ENCODE results near the gene AJUBA.
"Not testable (repeated sequence)": the region's sequence is repeated elsewhere in the genome, so short reads cannot be mapped to it uniquely, and the experiment has no call there.

AJUBA gene

DNA sequence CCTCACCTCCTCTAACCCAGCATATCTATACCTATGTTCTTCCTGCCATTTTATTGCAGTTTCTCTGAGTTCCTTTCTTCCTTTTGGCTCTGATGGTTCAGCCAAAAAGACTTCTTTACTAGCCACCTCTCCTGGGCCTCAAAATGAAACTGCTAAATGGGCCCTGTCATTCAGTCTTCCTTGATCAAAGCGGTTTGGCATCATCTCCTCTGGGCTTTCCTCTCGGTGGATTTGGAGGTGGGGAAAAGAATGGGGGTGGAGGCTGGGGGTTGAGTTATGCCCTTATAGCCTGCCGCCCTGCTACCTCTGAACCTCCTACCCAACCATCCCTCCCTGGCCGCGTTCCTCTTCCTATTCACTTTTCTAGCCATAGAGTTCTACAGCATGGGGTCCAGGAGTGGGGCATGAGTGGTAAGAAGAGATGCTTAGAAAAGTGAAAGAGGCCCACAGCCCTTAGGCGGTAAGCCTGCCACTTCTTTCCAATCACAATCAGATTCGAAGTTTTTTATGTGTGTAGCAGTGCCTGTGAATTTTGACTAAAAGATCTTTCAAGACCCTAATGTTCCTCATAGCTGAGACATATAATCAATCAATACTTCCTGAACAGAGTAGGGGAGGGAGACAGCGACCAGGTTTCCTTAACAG is 2.5 kb downstream of the AJUBA start:
- DNase-seq (ENCODE audit: low read depth) = peak; percentile 39

DNA sequence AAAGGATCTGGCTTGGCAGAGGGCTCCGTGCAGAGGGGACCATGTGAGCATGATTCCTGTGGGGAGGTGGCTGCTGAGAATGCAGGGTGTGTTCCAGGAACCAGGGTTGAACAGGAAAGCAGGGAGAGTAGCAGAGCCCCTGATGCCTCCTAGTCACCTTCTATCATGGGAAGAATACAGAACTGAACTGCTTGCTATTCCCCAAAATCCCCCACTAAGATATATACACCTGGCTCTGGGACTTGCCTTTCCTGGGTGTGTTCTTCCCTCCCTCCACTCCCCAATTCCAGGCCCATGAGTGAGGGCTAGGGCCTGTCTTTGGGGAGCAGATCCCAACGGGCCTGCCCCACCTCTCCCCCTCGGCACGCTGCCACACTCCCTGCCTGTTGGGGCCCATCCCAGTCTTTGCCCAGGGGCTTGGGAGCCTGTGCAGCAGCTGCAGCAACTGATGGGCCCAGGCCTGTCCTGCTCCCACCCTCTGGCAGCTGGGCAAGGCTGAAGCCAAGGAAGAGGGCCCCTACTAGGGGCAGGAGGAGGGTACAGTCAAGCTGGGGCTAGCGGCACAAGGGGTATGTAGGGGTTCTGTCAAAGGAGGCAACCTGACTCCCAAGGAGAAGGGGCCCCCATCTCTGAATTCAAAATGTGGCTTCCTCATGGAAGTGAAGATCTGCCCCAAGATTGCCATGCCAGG is 3.2 kb downstream of the AJUBA start:
- DNase-seq (ENCODE audit: low read depth) = peak; percentile 35

DNA sequence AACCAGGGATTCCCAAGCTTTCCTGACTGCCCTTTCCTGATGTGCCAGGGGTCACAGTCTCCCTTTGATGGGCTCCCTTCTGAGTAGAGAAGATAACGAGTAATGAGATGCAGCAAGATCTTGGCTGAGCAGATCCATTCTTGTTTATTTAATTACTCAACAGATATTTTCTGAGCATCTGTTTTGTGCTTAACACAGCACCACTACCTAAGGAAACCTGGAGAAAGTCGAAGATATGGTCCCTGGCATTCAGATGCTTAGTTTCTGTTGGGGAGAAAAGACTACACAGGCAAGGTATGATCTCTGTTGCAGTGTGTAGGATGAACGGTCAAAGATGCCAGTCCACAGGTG is 3.9 kb downstream of the AJUBA start:
- peak; percentile 36 for DNase-seq (ENCODE audit: low read depth)

DNA sequence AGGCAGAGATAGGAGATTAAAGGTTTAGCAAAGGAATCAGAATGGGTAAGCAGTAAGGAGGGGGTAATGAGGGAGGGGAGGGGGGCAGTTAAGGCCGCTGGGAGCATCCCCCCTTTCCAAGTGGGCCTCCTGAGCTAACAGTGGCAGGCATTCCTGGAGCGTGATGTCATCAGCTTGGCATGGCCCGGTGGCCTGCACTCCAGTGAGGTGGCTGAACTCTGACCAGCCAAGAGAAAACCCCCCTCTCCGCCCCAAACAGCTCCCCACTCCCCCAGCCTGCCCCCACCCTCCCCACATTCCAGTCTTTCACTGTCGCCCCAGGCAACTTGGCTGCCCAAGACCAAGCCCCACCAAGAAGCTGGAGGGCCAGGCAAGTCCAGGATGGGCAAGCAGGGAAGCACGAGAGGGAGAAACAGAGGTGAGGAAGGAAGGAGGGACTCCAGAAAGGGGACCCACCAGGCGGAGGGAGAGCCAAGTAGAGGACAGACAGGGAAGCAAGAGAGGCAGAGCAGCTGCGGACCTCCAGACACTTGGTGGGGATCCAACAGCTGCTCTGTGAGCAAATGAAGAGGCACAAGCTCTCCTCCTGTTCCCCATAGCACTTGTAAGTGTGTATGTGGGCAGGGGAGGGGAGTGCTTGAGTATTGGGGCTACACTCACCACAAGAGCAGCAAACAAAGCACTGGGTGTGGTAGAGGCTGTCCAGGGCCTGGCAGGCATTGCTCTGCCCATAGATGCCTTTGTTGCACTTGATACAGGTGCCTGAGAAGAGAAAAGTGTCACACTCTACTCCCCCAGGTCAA is 4.5 kb downstream of the AJUBA start:
- peak; percentile 93 for DNase-seq (ENCODE audit: low read depth)

DNA sequence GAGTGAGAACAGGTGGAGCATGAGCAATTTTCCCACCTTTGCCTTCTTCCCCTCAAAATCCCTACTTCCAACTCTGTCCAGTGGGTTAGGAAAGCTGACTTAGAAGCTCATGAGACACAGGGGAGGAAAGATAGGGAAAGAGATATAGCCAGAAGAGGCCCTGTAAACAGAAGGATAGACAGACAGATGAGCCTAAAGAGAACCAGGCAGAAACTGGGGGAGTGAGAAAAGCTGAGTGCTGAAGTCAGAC is 5.0 kb downstream of the AJUBA start:
- no peak for DNase-seq (ENCODE audit: low read depth)

DNA sequence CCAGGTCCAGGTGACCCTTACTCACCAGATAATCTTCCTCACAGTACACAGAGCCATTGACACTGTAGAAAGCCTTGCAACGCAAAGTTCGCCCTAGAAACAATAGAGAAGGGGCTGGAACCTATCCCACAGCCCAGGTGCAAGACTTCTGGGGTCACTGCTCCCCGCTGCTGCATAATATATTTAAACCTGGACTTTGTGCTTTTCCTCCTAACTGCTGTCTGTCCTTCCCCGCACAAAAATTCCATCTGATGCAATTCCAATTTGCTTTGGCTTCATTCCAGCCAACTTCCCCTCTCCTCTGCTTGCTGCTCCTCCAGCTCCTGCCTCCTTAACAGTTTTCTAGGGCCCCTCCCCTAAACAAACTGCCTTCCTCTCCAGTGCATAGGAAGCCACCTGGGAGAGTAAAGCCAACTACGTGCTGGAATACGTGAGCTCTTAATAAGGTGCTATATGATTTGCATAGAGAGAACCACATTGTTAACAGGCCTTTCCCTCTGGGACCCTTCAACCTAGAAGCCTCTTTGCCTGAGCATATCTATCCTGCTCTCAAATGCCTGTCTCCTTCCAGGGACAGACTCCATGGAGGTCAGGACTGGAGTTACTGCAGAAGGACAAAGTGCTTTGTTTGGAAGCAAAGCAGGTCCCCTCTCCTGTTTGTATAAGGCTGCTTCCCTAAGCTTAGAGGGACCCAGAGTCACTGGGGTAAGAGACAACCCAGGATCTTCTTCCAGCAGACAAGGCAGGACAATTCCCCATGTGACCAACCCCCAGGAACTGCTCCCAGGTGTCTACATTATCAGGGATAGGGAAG is 5.5 kb downstream of the AJUBA start:
- DNase-seq (ENCODE audit: low read depth) = peak; percentile 79

DNA sequence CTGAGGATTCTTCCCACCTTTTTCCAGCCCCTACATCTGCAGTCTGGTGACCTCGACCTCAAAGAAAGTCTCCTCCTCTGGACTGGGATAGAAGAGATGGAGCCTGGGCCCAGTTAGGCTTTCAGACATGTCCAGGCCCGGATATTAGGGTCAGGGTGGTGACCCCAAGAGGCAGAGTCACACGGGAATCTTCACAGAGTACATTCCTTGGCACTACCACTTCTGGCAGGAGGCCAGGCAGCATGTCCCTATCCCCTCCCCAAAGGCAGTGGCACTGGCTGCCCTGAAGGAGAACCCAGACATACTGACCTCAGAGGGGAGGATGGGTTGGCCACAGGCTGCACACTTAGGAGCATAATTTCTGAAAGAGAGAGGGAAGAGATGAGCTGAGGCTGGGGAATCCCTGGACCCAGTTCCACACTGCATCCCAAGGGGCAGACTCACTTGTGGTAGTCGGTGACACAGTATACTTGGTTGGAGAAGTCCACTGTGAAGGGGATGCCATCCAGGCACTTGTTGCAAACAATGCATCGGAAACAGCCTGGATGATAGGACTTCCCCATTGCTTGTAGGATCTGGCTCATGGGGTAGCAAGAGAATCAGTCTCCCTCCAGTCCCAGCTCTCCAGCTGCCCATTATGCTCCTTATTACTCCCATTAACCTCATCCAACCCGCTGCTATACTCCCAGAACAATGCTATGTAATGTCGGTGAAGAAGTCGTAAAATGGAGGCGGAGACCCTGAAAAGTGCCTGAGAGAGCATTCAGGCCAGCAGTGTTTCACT is 7.6 kb downstream of the AJUBA start:
- DNase-seq (ENCODE audit: low read depth) = peak; percentile 75

DNA sequence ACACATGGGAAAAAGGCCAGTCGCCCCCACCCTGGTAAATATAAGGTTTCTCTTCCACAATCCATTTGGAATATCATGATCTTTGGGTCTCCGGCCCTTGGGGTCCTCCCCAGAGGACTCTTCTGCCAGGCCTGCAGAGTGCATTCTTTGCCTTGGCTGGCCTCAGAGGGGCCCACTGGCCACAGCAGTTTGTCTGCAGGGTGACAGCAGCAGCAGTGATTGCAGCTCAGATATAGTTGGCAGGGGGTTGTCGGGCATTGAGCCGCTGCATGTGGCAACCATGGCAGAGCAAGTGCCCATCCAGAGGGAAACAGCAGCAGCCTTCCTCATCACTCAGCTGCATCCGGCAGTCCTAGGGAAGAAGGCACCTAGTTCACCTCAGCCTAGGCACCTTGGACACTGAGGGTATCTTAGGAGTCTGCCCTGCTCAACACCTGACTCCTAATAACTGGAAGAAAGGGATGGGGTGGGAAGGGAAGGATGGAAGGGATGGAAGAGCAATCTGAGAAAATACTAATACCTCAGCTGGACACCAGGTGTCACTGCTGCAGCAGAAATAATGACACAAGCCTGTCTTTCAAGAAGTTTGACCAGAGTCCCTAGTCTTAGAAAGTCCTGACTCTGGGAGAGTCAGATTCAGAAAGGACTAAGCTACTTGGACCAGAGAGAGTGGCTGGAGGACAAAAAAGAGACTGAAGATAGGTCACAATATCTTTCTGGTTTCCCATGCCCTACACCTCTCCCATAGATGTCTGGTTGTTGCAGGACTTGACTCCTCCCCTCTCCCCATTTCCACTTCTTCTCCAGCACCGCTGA is 8.9 kb downstream of the AJUBA start:
- peak; percentile 80 for DNase-seq (ENCODE audit: low read depth)

DNA sequence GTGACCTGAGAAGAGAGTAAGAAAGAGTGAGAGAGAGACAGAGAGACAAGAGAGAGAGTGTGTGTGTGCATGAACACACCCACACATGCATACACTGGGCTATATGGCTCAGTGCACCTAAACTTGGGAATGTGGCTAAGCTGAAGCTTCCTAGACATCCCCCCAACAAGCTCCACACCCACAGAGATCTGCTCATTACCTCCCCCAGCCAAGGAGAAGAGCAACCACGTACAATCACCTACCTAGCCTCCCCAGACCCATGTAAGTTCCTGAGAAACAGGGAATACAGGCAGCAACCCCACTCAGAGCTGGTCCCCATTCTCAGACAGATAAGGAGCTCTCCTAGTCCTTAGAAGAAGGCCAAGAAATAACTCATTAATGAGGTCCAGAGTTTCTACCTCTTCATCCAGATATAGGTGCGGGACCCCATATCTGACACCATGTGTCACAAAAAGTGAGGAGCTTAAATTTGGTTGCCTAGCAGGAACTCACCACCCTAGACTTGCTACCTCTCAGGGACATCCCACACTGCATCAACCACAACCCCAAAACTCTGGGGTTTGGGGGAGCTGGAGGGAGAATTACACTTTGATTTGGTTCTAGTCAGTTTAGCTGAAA is 9.9 kb downstream of the AJUBA start:
- DNase-seq (ENCODE audit: low read depth) = no peak

DNA sequence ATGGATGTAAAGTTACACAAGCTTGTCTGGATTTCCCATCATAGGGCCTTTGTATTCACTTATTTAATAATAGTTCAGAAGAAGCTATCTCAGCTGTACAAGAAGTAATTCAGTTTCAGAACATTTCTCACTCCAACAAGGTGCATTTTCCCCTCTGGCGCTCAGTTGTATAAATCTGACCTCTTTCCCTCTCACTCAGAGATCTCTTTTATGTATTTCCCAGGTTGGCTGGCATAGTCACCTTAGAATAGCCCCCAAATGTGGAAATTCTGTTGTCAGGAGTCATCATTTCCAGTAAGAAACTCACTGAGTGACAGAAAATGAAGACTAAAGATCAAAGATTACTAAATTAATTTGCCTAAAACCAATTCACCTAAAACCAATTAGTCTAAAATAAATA is 11.2 kb downstream of the AJUBA start:
- DNase-seq (ENCODE audit: low read depth) = no peak

DNA sequence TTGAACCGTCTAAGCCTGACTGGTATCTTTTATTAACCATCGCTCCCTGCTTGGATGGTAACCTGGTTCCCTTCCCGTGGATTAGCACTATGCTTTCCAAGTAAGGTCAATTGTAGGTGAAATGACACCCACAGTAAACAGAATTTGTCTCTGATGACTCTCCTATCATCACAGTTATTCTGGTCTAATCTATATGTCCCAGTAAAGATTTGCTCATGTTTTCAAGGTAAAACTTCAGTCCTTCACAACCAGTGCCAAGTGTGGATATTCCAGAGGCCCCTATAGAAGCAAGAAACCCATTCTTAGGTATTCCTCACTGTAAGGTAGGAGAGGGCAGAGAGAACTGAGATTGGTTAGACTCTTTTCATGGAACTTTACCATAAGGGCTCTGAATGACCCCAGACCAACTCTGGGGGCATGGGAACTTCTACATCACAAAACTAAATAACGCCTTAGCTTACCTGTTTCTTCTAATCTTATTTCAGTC is 15.5 kb downstream of the AJUBA start:
- no peak for DNase-seq (ENCODE audit: low read depth)

DNA sequence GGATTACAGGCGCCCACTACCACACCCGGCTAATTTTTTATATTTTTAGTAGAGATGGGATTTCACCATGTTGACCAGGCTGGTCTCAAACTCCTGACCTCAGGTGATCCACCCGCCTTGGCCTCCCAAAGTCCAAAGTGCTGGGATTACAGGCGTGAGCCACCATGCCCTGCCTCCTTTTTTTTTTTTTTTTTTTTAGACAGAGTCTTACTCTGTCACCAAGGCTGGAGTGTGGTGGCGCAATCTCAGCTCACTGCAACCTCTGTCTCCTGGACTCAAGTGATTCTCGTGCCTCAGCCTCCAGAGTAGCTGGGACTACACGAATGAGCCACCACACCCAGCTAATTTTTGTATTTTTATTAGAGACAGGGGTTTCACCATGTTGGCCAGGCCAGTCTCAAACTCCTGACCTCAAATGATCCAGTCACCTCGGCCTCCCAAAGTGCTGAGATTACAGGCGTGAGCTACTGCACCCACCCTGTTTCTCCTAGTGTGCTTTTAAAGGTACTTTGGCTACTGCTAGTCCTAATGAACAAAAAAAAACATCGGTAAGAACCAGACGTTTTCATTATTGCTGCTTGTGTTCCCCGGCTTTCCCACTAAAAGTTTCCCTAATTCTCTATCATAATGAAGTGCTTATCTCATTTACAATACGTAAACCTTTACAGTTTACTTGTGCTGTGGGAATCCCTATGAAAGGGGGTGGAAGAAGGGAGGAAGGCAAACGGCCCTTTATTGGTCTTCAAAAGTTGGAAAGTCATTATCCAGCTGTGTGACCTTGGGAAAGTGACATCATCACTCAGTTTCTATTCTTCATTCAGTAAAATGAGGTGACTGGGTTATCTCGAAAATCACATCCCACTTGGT is 16.2 kb downstream of the AJUBA start:
- peak; percentile 24 for DNase-seq (ENCODE audit: low read depth)

DNA sequence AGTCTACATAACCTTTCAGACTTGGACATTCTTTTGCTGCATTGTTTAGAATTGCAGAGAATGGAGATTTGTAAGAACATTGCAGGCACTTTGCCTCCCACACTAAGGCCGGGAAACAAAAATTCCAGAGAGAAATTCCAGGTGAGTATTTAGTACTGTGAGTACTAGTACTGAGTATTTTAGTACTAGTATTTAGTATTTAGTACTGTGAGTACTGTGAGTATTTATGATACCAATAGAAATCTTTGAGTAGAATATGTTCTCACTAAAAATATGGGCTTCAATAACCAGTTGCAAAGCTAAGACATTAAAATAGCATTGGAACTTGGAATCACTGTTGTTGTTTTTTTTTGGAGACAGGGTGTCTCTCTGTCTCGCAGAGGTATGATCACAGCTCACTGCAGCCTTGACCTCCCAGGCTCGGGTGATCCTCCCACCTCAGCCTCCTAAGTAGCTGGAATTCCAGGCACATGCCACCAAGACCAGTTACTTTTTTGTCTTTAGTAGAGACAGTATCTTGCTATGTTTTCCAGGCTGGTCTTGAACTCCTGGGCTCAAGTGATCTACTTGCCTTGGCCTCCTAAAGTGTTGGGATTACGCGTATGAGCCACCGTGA is 20.2 kb downstream of the AJUBA start:
- DNase-seq (ENCODE audit: low read depth) = no peak

DNA sequence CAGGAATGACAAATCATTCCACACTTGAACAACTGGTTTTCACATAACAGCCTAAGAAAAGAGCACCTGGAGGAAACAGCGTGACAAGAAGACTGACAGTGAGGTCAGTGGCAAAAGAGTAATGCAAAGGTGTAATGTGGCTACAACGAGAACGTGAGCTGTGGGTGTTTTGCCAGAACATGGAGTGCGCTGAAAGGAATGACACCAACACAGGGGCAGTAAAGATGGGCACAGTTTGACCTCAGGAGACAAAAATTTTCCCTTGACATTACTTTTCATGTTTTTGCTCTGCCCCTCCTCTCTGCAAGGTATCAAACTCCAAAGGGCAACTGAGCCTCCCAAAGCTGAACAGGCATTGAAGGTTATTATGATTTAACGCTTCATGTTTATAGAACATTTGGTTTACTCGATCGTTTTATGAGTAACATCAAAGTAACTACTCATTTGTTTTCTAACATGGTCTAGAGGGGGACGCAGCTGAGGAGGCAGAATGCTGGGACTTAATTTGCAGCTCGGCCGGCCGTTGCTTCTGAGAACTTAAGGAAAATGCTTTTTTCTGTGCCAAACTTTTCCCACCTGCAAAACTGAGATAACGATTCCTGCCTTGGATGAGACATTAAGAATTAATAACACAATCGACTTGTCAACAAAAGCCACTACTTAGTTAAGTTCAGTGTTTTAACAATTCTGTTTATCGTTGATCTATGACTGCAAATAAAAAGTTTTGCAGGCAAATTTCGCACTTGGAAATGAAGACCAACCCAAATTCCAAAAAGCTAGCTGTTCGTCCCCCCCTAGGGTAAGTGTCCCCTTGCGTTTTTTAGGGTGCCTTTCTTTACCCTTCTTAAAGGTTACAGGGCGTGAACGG is 26.4 kb downstream of the AJUBA start:
- peak; percentile 18 for DNase-seq (ENCODE audit: low read depth)

DNA sequence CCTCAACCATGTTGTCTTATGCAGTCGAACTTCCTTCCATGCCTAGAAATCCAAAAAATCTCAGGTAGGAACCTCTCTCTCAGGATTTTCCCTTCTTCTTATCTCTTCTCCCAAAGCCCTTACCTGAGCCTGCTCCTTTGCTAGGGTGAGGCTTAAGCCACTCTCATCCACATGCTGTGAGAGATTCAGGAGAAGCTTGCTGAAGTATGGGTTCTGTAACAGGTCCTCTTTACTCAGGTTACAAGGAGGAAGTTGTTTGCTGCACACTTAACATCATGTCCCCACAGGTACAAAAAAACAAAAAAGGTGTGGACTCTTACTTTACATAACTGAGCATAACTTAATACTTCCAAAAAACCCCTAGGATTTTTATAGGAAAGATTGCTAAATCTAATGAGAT is 29.9 kb downstream of the AJUBA start:
- DNase-seq (ENCODE audit: low read depth) = no peak

DNA sequence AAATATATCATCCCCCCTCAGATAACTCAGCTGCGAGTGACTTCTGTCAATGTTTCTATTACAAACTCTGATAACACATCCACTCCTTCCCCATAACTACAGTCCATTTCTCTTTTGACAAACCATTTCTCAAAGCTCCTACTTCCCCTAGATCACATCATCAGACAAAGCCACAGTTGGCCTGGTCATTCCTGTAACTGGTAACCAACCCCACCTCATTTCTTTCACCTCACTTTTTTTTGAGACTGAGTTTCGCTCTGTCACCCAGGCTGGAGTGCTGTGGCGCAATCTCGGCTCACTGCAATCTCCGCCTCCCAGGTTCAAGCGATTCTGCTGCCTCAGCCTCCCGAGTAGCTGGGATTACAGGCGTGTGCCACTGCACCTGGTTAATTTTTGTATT is 30.6 kb downstream of the AJUBA start:
- not testable (repeated sequence) for DNase-seq (ENCODE audit: low read depth)

DNA sequence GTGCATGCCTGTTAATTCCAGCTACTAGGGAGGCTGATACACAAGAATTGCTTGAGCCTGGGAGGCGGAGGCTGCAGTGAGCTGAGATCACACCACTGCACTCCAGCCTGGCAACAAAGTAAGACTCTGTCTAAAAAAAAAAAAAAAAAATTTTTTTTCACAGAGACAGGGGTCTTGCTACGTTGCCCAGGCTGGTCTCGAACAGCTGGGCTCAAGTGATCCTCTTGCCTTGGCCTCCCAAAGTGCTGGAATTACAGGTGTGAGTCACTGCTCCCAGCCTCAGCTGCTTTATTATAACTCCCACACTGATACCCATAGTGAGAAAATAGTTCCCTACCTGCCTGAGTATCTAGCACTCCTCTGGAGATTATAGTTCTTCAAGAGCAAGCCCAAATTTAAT is 36.7 kb downstream of the AJUBA start:
- no peak for DNase-seq (ENCODE audit: low read depth)

DNA sequence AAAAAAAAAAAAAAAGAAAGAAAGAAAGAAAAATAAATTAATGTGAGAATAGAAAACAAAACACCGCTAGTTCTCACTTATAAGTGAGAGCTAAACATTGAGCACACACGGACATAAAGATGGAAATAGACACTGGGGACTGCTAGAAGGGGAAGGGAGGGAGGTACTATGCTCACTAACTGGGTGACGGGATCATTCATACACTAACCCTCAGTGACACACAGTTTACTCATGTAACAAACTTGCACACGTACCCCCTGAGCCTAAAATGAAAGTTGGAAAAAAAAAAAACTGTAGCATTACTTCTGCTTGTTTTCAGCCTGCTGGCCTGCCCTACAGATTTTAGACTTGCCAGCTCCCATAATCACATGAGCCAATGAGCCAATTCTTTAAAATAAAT is 42.7 kb downstream of the AJUBA start:
- peak; percentile 57 for DNase-seq (ENCODE audit: low read depth)
